OCI-LY3 (cell line): ENCODE data around the gene LSM4.

ENCODE experiments used
- CTCF ChIP-seq: fragments of 200-600, 300-600 bp; sonication (generic); IDR thresholded peaks from 2 replicates; pipeline ENCODE4 v1.5.1; 2014; ENCODE audit warnings: antibody characterized with exemption, low read length, low read depth
- EZH2phosphoT487 ChIP-seq: fragments of 200-600 bp; shearing (Covaris generic); IDR thresholded peaks from 2 replicates; pipeline ENCODE4 v1.6.1; 2018; ENCODE audit warnings: antibody characterized with exemption, mixed run types, low read depth

GRCh38 chr19:18266771-18267686, 55.8 kb downstream of the LSM4 start:
- TF ChIP-seq CTCF (no peak), EZH2phosphoT487 (no peak)
